Cardiac fibroblast (primary cell): ENCODE measurements around the gene EPAS1.
A peak's percentile ranks its signal among the peaks of the same experiment; 100 is the strongest.

Source experiments
- DNase-seq, 2 donors: peaks; one replicate each; pipeline versions ENCODE4 v3.0.0 to v3.0.0-alpha.2; 2010; ENCODE audit warnings: low read depth in 2 of 2
- H3K4me3 ChIP-seq, 2 donors: replicated peaks in 1 of 2; 1 replicate in 1 of 2; 2 replicates in 1 of 2; pipeline ENCODE4 v1.5.1; 2011; ENCODE audit warnings: low read depth in 2 of 2, low read length in 2 of 2, mild to moderate bottlenecking in 2 of 2, moderate library complexity in 1 of 2
- TF ChIP-seq, protein P1 (sequence below): IDR thresholded peaks from one replicate; pipeline ENCODE4 v1.5.1; 2011; ENCODE audit warnings: low read depth, mild to moderate bottlenecking, low read length, inconsistent platforms

EPAS1 gene

DNA sequence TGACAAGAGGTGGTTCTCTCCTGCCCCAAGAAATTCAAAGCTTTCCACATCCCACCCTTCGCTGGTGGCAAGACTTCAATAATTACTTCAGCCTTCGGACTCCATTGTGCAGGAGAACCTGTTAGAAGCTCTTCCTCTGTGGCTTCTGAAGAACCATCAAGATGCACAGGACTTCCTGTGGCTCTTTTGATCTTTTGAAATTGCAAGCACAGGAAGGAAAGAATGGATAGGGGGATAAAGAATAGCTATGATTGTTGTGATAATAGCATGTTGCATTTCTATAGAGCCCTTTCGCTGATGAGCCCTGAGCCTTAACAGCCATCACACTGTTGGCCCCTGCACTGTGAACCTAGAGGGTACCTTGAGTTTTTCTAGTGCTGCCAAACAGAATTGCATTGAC is 7.4 kb downstream of the EPAS1 start:
- H3K4me3 ChIP-seq: no peak overlapping the region
- DNase-seq: no peak
- TF ChIP-seq, protein P1, sequence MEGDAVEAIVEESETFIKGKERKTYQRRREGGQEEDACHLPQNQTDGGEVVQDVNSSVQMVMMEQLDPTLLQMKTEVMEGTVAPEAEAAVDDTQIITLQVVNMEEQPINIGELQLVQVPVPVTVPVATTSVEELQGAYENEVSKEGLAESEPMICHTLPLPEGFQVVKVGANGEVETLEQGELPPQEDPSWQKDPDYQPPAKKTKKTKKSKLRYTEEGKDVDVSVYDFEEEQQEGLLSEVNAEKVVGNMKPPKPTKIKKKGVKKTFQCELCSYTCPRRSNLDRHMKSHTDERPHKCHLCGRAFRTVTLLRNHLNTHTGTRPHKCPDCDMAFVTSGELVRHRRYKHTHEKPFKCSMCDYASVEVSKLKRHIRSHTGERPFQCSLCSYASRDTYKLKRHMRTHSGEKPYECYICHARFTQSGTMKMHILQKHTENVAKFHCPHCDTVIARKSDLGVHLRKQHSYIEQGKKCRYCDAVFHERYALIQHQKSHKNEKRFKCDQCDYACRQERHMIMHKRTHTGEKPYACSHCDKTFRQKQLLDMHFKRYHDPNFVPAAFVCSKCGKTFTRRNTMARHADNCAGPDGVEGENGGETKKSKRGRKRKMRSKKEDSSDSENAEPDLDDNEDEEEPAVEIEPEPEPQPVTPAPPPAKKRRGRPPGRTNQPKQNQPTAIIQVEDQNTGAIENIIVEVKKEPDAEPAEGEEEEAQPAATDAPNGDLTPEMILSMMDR: no peak

DNA sequence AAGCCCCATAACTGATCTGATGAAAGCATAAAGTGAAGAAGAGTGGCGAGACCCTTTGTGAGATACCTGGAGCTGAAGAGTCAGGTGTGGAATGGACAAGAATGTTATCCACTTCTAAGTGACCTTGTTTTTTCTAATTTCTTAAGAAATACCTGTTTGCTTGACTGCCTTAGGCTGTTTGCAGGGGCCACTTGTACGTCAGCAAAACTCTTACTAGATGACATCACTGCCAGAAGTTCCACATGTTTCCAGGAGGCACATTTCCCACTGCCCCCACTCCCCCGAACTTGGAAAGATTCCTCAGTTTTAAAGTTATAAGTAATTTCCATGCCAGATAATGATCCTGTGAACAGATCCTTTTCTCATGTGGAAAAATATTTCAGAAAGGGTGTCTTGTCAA is 8.0 kb downstream of the EPAS1 start:
- DNase-seq: no peak
- H3K4me3 ChIP-seq: no peak overlapping the region
- TF ChIP-seq, protein P1: no peak

DNA sequence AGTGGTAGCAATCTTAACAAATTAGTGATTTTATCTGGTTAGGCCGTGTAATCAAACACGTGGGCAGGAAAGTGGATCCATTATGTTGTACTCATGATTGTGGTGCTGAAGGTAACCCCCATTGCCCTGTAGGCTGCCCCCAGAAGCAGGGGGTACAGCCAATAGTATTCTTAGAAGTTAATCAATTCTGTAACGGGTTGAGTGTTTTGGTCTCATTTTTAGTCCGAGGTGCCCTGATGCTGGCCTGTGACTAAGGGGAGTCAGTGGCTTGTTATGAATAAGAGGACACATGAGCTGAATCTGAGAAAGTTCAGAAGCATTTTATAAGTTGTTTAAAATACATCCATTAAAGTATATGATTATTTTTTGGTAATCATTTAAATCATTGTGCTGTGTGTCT is 8.6 kb downstream of the EPAS1 start:
- TF ChIP-seq, protein P1: no peak
- no peak for DNase-seq
- no peak overlapping the region for H3K4me3 ChIP-seq

DNA sequence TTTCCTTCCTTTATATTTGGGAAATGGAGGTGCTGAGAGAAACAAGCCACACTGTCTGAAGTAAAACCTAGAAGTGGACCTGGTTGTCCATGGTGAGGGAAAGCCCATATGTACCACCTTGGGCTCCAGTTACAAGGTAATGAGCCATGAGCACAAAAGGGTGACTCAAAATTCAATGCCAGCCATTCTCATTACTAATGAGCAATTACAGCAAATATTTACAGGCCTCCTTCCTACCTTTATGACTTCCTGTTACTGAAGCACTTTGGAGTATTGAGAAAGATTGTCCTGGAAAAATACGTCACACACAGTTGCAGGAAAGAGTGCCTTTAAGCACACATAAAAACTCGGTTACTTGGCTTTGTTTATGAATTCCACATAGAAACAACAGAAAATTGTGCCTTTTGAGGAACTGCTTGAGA is 9.1 kb downstream of the EPAS1 start:
- TF ChIP-seq, protein P1: no peak
- peak; percentile 59 to 86 for DNase-seq
- no peak overlapping the region for H3K4me3 ChIP-seq

DNA sequence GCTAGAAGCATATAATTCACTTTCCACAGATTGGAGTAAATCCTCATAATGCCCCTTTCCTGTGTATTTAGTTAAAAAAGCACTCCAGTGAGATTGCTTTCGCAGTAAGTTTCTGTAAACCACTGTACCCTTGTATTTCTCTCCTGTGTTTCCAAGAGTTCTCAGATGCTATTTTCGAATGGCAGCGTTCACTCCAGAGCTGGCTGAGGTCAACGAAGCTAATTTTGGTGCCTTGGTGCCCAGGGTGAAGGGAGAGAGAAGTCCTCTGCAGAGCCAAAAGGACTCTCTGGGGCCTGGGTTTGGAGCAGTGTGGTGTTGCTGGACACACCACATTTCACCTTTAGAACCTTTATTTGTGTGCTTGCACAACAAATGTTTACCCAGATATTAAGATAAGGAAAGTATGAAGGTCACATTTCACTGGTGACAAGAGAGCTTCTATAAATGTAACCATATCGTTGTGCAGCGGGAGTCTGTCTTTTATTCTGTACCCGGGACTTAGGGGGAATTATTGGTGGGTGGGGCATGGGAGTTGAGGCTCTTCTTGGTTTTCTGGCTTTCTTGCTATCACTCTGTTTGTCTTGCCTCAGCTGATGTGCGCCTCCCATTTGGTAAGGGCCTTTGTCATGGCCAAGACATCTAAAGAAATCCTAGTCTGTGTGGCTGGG is 9.9 kb downstream of the EPAS1 start:
- TF ChIP-seq, protein P1: no peak
- no peak for DNase-seq
- H3K4me3 ChIP-seq: no peak overlapping the region

DNA sequence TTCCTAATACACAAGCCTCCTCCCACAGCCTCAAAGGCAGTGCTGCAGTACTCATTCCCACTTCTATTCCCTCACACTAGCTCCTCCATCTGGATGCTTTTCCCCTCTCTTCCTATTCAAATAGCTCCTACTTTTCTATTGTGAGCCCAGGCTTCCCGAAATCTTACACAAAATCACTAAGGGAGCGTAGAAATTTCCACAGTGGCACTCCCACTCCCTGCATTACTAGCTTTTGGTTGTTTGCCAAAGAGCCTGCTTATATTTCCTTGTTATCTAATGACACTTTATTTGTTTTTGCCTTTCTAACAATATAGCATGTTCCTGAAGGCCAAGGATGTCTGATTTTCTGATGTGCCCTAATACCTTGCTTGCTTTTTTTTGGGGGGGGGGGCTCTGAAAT is 10.9 kb downstream of the EPAS1 start:
- peak in 1 of 2 donors; percentile 58 for DNase-seq
- H3K4me3 ChIP-seq: no peak overlapping the region
- TF ChIP-seq, protein P1: no peak

DNA sequence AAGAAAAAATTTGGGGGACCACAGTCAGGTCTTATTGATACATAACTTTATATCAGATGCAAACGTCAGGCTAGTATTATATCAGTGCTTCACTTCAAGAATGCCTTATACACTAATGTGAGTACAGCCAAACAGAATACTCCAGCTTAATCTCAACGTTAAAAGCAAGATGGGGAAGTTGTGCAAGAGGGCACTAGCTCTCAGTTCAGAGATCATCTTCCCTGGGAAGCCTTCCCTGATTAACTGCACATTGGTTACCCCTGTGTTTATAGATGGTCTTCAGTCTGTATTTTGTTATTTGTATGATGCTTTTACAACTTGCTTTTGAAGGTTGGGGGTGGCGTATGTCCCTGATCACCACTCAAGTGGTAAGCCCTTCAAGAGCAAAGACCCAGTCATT is 11.4 kb downstream of the EPAS1 start:
- H3K4me3 ChIP-seq: no peak overlapping the region
- TF ChIP-seq, protein P1: no peak
- no peak for DNase-seq
